HEK293T (cell line): Measurements from ENCODE around the gene LMF1.

Experiments
- BHLHE40 ChIP-seq: fragments of 450-650 bp; IDR thresholded peaks from 2 replicates; pipeline ENCODE4 v1.6.1; 2016; ENCODE audit warnings: mild to moderate bottlenecking, moderate library complexity, borderline replicate concordance
- ELF4 ChIP-seq: fragments of 450-650 bp; IDR thresholded peaks from 2 replicates; pipeline ENCODE4 v1.6.1; 2017; ENCODE audit warnings: antibody characterized with exemption
- FOXA1 ChIP-seq: fragments of 450-650 bp; IDR thresholded peaks from 2 replicates; pipeline ENCODE4 v1.6.1; 2016; ENCODE audit warnings: mild to moderate bottlenecking
- FOXK2 ChIP-seq: fragments of 450-650 bp; IDR thresholded peaks from 2 replicates; pipeline ENCODE4 v1.6.1; 2016; ENCODE audit warnings: mild to moderate bottlenecking
- FOXM1 ChIP-seq: fragments of 450-650 bp; IDR thresholded peaks from 2 replicates; pipeline ENCODE4 v1.6.1; 2017; ENCODE audit warnings: mild to moderate bottlenecking, borderline replicate concordance
- NFRKB ChIP-seq: fragments of 450-650 bp; IDR thresholded peaks from 2 replicates; pipeline ENCODE4 v1.6.1; 2016; ENCODE audit warnings: mild to moderate bottlenecking, moderate library complexity
- PKNOX1 ChIP-seq: fragments of 450-650 bp; IDR thresholded peaks from 2 replicates; pipeline ENCODE4 v1.6.1; 2016

- TF ChIP-seq FOXK2 (no peak), BHLHE40 (no peak), ELF4 (no peak), NFRKB (no peak), FOXM1 (no peak), PKNOX1 (no peak), FOXA1 (no peak)
These were observed 59.7 kb downstream of the LMF1 start for GRCh38 chr16:911101-911500.
